ENCODE measurements around the gene RASA2. TPM values are rescaled to one million over a fixed set of nuclear protein-coding genes. Genes with fewer than 3 reads are reported as not detected.

Gene RASA2
- total RNA-seq, 4 donors from 2014 or later = 9.1 to 12.8 (median 10.6) TPM

DNA sequence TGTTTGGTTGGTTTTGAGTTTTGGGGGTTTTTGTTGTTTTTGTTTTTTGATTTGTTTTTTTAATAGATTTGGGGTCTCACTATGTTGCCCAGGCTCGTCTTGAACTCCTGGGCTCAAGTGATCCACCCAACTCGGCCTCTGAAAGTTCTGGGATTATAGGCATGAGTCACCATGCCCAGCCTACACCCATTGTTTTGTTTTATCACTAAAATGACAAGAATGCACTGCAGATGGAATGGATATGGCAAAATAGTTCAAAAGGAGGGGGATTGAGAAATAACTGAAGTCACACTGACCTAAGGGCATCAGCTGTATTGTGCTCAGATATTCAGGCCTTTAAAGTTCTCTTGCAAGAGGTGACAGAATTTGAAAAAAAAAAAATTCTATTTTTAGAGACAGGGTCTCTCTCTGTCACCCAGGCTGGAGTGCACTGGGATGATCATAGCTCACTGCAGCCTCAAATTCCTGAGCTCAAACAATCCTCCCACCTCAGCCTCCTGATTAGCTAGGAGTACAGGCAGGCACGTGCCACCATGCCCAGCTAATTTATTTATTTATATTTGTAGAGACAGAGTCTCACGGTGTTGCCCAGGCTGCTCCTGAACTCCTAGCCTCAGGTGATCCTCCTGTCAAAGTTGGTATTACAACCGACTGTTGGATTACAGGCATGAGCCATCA lies 4.4 kb upstream of the RASA2 start:
- Histone ChIP-seq H3K4me3 (no peak overlapping the region), H3K27me3 (no peaks in the 10 kb centered on the region), H3K36me3 (no peaks in the 10 kb centered on the region), H3K4me1 (peaks cover 5 to 10% (median 8%) of the 10 kb centered on the region in 4 donors), H3K9me3 (no peaks in the 10 kb centered on the region), H3K27ac (replicated peaks in 1 of 4) (no peak overlapping the region)
- intact Hi-C loops (cut with DNase I) = no loop called here
- TF ChIP-seq EP300 (IDR thresholded peaks at IDR 0.05) (no peak), POLR2A (IDR thresholded peaks at IDR 0.05; ENCODE audit: low read depth) (no peak), POLR2AphosphoS5 (IDR thresholded peaks at IDR 0.05) (no peak)
- TF ChIP-seq, protein P1, sequence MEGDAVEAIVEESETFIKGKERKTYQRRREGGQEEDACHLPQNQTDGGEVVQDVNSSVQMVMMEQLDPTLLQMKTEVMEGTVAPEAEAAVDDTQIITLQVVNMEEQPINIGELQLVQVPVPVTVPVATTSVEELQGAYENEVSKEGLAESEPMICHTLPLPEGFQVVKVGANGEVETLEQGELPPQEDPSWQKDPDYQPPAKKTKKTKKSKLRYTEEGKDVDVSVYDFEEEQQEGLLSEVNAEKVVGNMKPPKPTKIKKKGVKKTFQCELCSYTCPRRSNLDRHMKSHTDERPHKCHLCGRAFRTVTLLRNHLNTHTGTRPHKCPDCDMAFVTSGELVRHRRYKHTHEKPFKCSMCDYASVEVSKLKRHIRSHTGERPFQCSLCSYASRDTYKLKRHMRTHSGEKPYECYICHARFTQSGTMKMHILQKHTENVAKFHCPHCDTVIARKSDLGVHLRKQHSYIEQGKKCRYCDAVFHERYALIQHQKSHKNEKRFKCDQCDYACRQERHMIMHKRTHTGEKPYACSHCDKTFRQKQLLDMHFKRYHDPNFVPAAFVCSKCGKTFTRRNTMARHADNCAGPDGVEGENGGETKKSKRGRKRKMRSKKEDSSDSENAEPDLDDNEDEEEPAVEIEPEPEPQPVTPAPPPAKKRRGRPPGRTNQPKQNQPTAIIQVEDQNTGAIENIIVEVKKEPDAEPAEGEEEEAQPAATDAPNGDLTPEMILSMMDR (IDR thresholded peaks at IDR 0.05) = no peak
- no peak for DNase-seq (ENCODE audit: extremely low spot score)
- 80% methylated on average over 5 of the region's 5 CpGs for WGBS

- H3K27me3 ChIP-seq = no peaks in the 10 kb centered on the region
- H3K4me1 ChIP-seq = peaks cover 5 to 27% (median 19%) of the 10 kb centered on the region in 4 donors
- 98% methylated on average over 8 of the region's 8 CpGs for WGBS
- no peaks in the 10 kb centered on the region for H3K9me3 ChIP-seq
- H3K36me3 ChIP-seq = no peaks in the 10 kb centered on the region
- TF ChIP-seq EP300 (IDR thresholded peaks at IDR 0.05) (no peak), POLR2A (IDR thresholded peaks at IDR 0.05; ENCODE audit: low read depth) (no peak), POLR2AphosphoS5 (IDR thresholded peaks at IDR 0.05) (no peak)
- TF ChIP-seq, protein P1 (IDR thresholded peaks at IDR 0.05) = no peak
- no peak overlapping the region for H3K27ac ChIP-seq (replicated peaks in 1 of 4)
- no peak for DNase-seq (ENCODE audit: extremely low spot score)
- intact Hi-C loops (cut with DNase I) = no loop called here
- no peak overlapping the region for H3K4me3 ChIP-seq
These were observed 2.0 kb upstream of the RASA2 start for GRCh38 chr3:141484701-141485287.

- DNase-seq (ENCODE audit: extremely low spot score) = no peak
- peak overlapping the region; percentile 92 to 98 (median 96) for H3K27ac ChIP-seq (replicated peaks in 1 of 4)
- 44% methylated on average over 10 of the region's 10 CpGs for WGBS
- H3K9me3 ChIP-seq = no peaks in the 10 kb centered on the region
- TF ChIP-seq EP300 (IDR thresholded peaks at IDR 0.05) (no peak), POLR2AphosphoS5 (IDR thresholded peaks at IDR 0.05) (no peak), POLR2A (IDR thresholded peaks at IDR 0.05; ENCODE audit: low read depth) (no peak)
- TF ChIP-seq, protein P1 (IDR thresholded peaks at IDR 0.05) = no peak
- intact Hi-C loops (cut with DNase I) = no loop called here
- peaks cover 5 to 28% (median 19%) of the 10 kb centered on the region in 4 donors for H3K4me1 ChIP-seq
- H3K4me3 ChIP-seq = peak overlapping the region; percentile 75 to 96 (median 92)
- no peaks in the 10 kb centered on the region for H3K27me3 ChIP-seq
- no peaks in the 10 kb centered on the region for H3K36me3 ChIP-seq
These were observed 959 bp upstream of the RASA2 start for GRCh38 chr3:141485641-141486495.

GRCh38 chr3:141486496-141486745 lies 406 bp upstream of the RASA2 start:
- peak overlapping the region; percentile 75 to 96 (median 92) for H3K4me3 ChIP-seq
- H3K36me3 ChIP-seq = no peaks in the 10 kb centered on the region
- TF ChIP-seq EP300 (IDR thresholded peaks at IDR 0.05) (no peak), POLR2AphosphoS5 (IDR thresholded peaks at IDR 0.05) (no peak), POLR2A (IDR thresholded peaks at IDR 0.05; ENCODE audit: low read depth) (no peak)
- TF ChIP-seq, protein P1 (IDR thresholded peaks at IDR 0.05) = no peak
- peaks cover 5 to 28% (median 19%) of the 10 kb centered on the region in 4 donors for H3K4me1 ChIP-seq
- no peaks in the 10 kb centered on the region for H3K9me3 ChIP-seq
- intact Hi-C loops (cut with DNase I) = no loop called here
- no peak for DNase-seq (ENCODE audit: extremely low spot score)
- H3K27ac ChIP-seq (replicated peaks in 1 of 4) = peak overlapping the region; percentile 92 to 98 (median 96)
- H3K27me3 ChIP-seq = no peaks in the 10 kb centered on the region
- 1% methylated on average over 4 of the region's 4 CpGs for WGBS
